Lower lobe of right lung (tissue), 2 donors: ENCODE data around the gene CXCR4. TPM values are rescaled to one million over a fixed set of nuclear protein-coding genes. Genes with fewer than 3 reads are reported as not detected.

ENCODE experiments used
- ATAC-seq, 2 donors: fragments of 200-7000 bp; cut with Tn5 transposase; one replicate each; pipeline ENCODE4 v1.9.1; 2020 to 2022; ENCODE audit warnings: mild to moderate bottlenecking in 2 of 2, moderate library complexity in 2 of 2
- DNase-seq: peaks from one replicate; pipeline ENCODE4 v3.0.0-alpha.2; 2020
- H3K27ac ChIP-seq: fragments of 200-600 bp; one replicate; pipeline ENCODE4 v1.8.0; 2022
- H3K27me3 ChIP-seq: fragments of 200-600 bp; one replicate; pipeline ENCODE4 v1.8.0; 2022; ENCODE audit warnings: low read depth
- H3K36me3 ChIP-seq: fragments of 200-600 bp; one replicate; pipeline ENCODE4 v1.8.0; 2022; ENCODE audit warnings: mild to moderate bottlenecking
- H3K4me1 ChIP-seq: fragments of 200-600 bp; one replicate; pipeline ENCODE4 v1.8.0; 2022
- H3K4me3 ChIP-seq: fragments of 200-600 bp; one replicate; pipeline ENCODE4 v1.8.0; 2022; ENCODE audit warnings: mild to moderate bottlenecking
- H3K9me3 ChIP-seq: fragments of 200-600 bp; one replicate; pipeline ENCODE4 v1.8.0; 2022
- CTCF ChIP-seq: fragments of 200-600 bp; IDR thresholded peaks from one replicate; pipeline ENCODE4 v1.8.0; 2022; ENCODE audit warnings: antibody characterized with exemption, mild to moderate bottlenecking
- intact Hi-C: fragments of 100-400 bp; cut with DNase I; formaldehyde crosslinking; loops from one replicate; pipeline ENCODE4 v1.11.0; 2022
- total RNA-seq: library from RNA; stranded (reverse); fragmentation: NEBNext Ultra II Directional; extraction: Animal tissue kit (Norgen Biotek cat#: 25700); gene quantifications from one replicate; pipeline ENCODE4 v1.2.1, GENCODE V29; 2021
- donor health status: DM: no; HTN: yes; CAD: no; lungs with severe emphysema.

Gene CXCR4
- total RNA-seq, 1 donor from 2014 or later = 55.1 TPM

GRCh38 chr2:136122661-136123060 is 4.7 kb upstream of the CXCR4 start:
- H3K9me3 ChIP-seq = no peaks in the 10 kb centered on the region
- no peak for TF ChIP-seq CTCF
- no peak overlapping the region for H3K4me3 ChIP-seq
- H3K27ac ChIP-seq = no peak overlapping the region
- intact Hi-C loops = no loop called here
- H3K27me3 ChIP-seq = peaks cover 3% of the 10 kb centered on the region
- DNase-seq (no peak), ATAC-seq (peak in 1 of 2 donors; percentile 18)
- H3K36me3 ChIP-seq = no peaks in the 10 kb centered on the region
- peaks cover 26% of the 10 kb centered on the region for H3K4me1 ChIP-seq

GRCh38 chr2:136121204-136121910 is 3.4 kb upstream of the CXCR4 start:
- H3K27me3 ChIP-seq = peaks cover 12% of the 10 kb centered on the region
- no peak overlapping the region for H3K27ac ChIP-seq
- H3K36me3 ChIP-seq = no peaks in the 10 kb centered on the region
- H3K9me3 ChIP-seq = no peaks in the 10 kb centered on the region
- DNase-seq (no peak), ATAC-seq (no peak)
- intact Hi-C loops = no loop called here
- H3K4me3 ChIP-seq = no peak overlapping the region
- H3K4me1 ChIP-seq = peaks cover 37% of the 10 kb centered on the region
- no peak for TF ChIP-seq CTCF

GRCh38 chr2:136119717-136120675 is 2.0 kb upstream of the CXCR4 start:
- Histone ChIP-seq H3K36me3 (peaks cover 7% of the 10 kb centered on the region), H3K27ac (no peak overlapping the region), H3K4me3 (peak overlapping the region; percentile 61), H3K4me1 (peaks cover 42% of the 10 kb centered on the region), H3K27me3 (peaks cover 22% of the 10 kb centered on the region), H3K9me3 (no peaks in the 10 kb centered on the region)
- DNase-seq (no peak), ATAC-seq (no peak)
- no peak for TF ChIP-seq CTCF
- intact Hi-C loops = no loop called here

- Histone ChIP-seq H3K36me3 (peaks cover 10% of the 10 kb centered on the region), H3K4me1 (peaks cover 44% of the 10 kb centered on the region), H3K4me3 (peak overlapping the region; percentile 61), H3K9me3 (no peaks in the 10 kb centered on the region), H3K27me3 (peaks cover 24% of the 10 kb centered on the region), H3K27ac (peak overlapping the region; percentile 85)
- intact Hi-C loops = no loop called here
- DNase-seq (peak; percentile 84), ATAC-seq (peak; percentile 72 to 80)
- TF ChIP-seq CTCF = no peak
Observed at GRCh38 chr2:136118819-136119716, 1.1 kb upstream of the CXCR4 start.

GRCh38 chr2:136117391-136117841 is 533 bp downstream of the CXCR4 start:
- peaks cover 16% of the 10 kb centered on the region for H3K36me3 ChIP-seq
- H3K27me3 ChIP-seq = peaks cover 24% of the 10 kb centered on the region
- H3K4me1 ChIP-seq = peaks cover 61% of the 10 kb centered on the region
- intact Hi-C loops = no loop called here
- DNase-seq (peak; percentile 78), ATAC-seq (peak; percentile 21 to 29)
- peak overlapping the region; percentile 61 for H3K4me3 ChIP-seq
- peak; percentile 20 for TF ChIP-seq CTCF
- peak overlapping the region; percentile 85 for H3K27ac ChIP-seq
- no peaks in the 10 kb centered on the region for H3K9me3 ChIP-seq
